Neural cell (in vitro differentiated cells): ENCODE measurements around the gene C2CD4B. TPM values are rescaled to one million over a fixed set of nuclear protein-coding genes. Genes with fewer than 3 reads are reported as not detected.

ENCODE experiments used
- H2AFZ ChIP-seq: fragments of 200-600, 300-800 bp; sonication (generic), shearing (Covaris generic); 2 replicates; pipeline ENCODE4 v1.6.0; 2014; ENCODE audit warnings: low read depth, mild to moderate bottlenecking, antibody characterized with exemption, low read length, moderate library complexity
- H3F3A ChIP-seq: fragments of 200-600 bp; shearing (Covaris generic); 2 replicates; pipeline ENCODE4 v1.6.1; 2016; ENCODE audit warnings: mild to moderate bottlenecking, moderate library complexity, mixed read lengths, antibody characterized with exemption, low read length; ENCODE audit not compliant: insufficient read depth, poor library complexity, severe bottlenecking
- H3K27ac ChIP-seq: fragments of 200-600, 300-800 bp; sonication (generic), shearing (Covaris generic); 2 replicates; pipeline ENCODE4 v1.5.1; 2014; ENCODE audit warnings: mild to moderate bottlenecking, low read length, moderate library complexity
- H3K27me3 ChIP-seq: fragments of 300-800, 200-600 bp; sonication (generic), shearing (Covaris generic); 2 replicates; pipeline ENCODE4 v1.6.0; 2014; ENCODE audit warnings: mild to moderate bottlenecking, low read depth, low read length, moderate library complexity; ENCODE audit not compliant: insufficient read depth
- H3K36me3 ChIP-seq: fragments of 300-800, 200-600 bp; sonication (generic), shearing (Covaris generic); 2 replicates; pipeline ENCODE4 v1.5.1; 2014; ENCODE audit warnings: mild to moderate bottlenecking, antibody characterized with exemption, low read length, moderate library complexity; ENCODE audit not compliant: insufficient read depth
- H3K4me2 ChIP-seq: fragments of 300-800, 200-600 bp; sonication (generic), shearing (Covaris generic); 2 replicates; pipeline ENCODE4 v1.6.0; 2014; ENCODE audit warnings: mild to moderate bottlenecking, low read length
- H3K4me3 ChIP-seq: fragments of 300-800, 200-600 bp; sonication (generic), shearing (Covaris generic); 2 replicates; pipeline ENCODE4 v1.5.1; 2014; ENCODE audit warnings: mild to moderate bottlenecking, low read length, moderate library complexity
- H3K79me2 ChIP-seq: fragments of 200-600 bp; shearing (Covaris generic); replicated peaks from 2 replicates; pipeline ENCODE4 v1.6.0; 2014; ENCODE audit warnings: mild to moderate bottlenecking, low read length, moderate library complexity; ENCODE audit not compliant: insufficient read depth
- H3K9ac ChIP-seq: fragments of 300-800, 200-600 bp; sonication (generic), shearing (Covaris generic); 2 replicates; pipeline ENCODE4 v1.6.1; 2016; ENCODE audit warnings: mild to moderate bottlenecking, low read length, mixed read lengths
- H3K9me2 ChIP-seq: fragments of 200-600 bp; shearing (Covaris generic); 2 replicates; pipeline ENCODE4 v1.6.1; 2016; ENCODE audit warnings: mild to moderate bottlenecking, low read length, mixed read lengths; ENCODE audit not compliant: insufficient read depth
- H3K9me3 ChIP-seq: fragments of 200-600, 300-800 bp; sonication (generic), shearing (Covaris generic); 2 replicates; pipeline ENCODE4 v1.6.1; 2016; ENCODE audit warnings: mild to moderate bottlenecking, mixed run types, low read length, moderate library complexity, mixed read lengths
- H4K20me1 ChIP-seq: fragments of 200-600 bp; shearing (Covaris generic); 2 replicates; pipeline ENCODE4 v1.6.1; 2016; ENCODE audit warnings: mild to moderate bottlenecking, mixed run types; ENCODE audit not compliant: insufficient read depth
- CTCF ChIP-seq: fragments of 450-650 bp; IDR thresholded peaks from 2 replicates; pipeline ENCODE4 v1.5.1; 2014; ENCODE audit warnings: antibody characterized with exemption, mild to moderate bottlenecking, moderate library complexity; ENCODE audit not compliant: poor library complexity, severe bottlenecking
- EP300 ChIP-seq: fragments of 450-650 bp; conservative IDR thresholded peaks from 2 replicates; pipeline ENCODE4 v1.6.1; 2014; ENCODE audit warnings: antibody characterized with exemption, mild to moderate bottlenecking, moderate library complexity; ENCODE audit not compliant: poor library complexity, severe bottlenecking
- EZH2 ChIP-seq: fragments of 200-600, 300-800 bp; shearing (Covaris generic), sonication (generic); IDR thresholded peaks from 2 replicates; pipeline ENCODE4 v1.6.1; 2014; ENCODE audit warnings: antibody characterized with exemption, low read length, borderline replicate concordance, mild to moderate bottlenecking; ENCODE audit not compliant: insufficient read depth, poor library complexity, severe bottlenecking
- MXI1 ChIP-seq: fragments of 450-650 bp; conservative IDR thresholded peaks from 2 replicates; pipeline ENCODE4 v1.6.1; 2014; ENCODE audit warnings: antibody characterized with exemption, mild to moderate bottlenecking; ENCODE audit not compliant: poor library complexity, severe bottlenecking
- POLR2AphosphoS5 ChIP-seq: IDR thresholded peaks from 2 replicates; pipeline ENCODE4 v1.6.1; 2012
- RAD21 ChIP-seq: fragments of 450-650 bp; conservative IDR thresholded peaks from 2 replicates; pipeline ENCODE4 v1.6.1; 2014; ENCODE audit warnings: antibody characterized with exemption, mild to moderate bottlenecking, moderate library complexity
- REST ChIP-seq: IDR thresholded peaks from 2 replicates; pipeline ENCODE4 v1.6.1; 2012; ENCODE audit warnings: borderline replicate concordance
- SMC3 ChIP-seq: fragments of 450-650 bp; conservative IDR thresholded peaks from 2 replicates; pipeline ENCODE4 v1.6.1; 2014; ENCODE audit warnings: antibody characterized with exemption, mild to moderate bottlenecking, moderate library complexity; ENCODE audit not compliant: poor library complexity
- TAF1 ChIP-seq: IDR thresholded peaks from 2 replicates; pipeline ENCODE4 v1.6.1; 2012; ENCODE audit warnings: low read depth
- polyA plus RNA-seq: library from polyadenylated mRNA; depleted of rRNA; stranded (reverse); fragments of >200 nt; gene quantifications from 2 replicates; pipeline ENCODE4 v1.2.3, GENCODE V29; 2014

The C2CD4B gene
- polyA plus RNA-seq, 1 donor from 2014 or later = not detected

GRCh38 chr15:62208367-62208766, 43.3 kb upstream of the C2CD4B start:
- Histone ChIP-seq H3K79me2 (no peaks in the 10 kb centered on the region), H4K20me1 (no peaks in the 10 kb centered on the region), H3K4me2 (no peak overlapping the region), H2AFZ (no peak overlapping the region), H3K27me3 (no peaks in the 10 kb centered on the region), H3K36me3 (no peaks in the 10 kb centered on the region), H3K9me2 (no peaks in the 10 kb centered on the region), H3K9me3 (peaks cover 4% of the 10 kb centered on the region), H3F3A (no peaks in the 10 kb centered on the region), H3K9ac (no peak overlapping the region), H3K4me3 (no peak overlapping the region), H3K27ac (no peak overlapping the region)
- no peak for TF ChIP-seq CTCF
- TF ChIP-seq MXI1 = no peak
- no peak for TF ChIP-seq RAD21
- no peak for TF ChIP-seq SMC3
- no peak for TF ChIP-seq TAF1
- TF ChIP-seq EZH2 = no peak
- no peak for TF ChIP-seq EP300
- TF ChIP-seq POLR2AphosphoS5 = no peak
- TF ChIP-seq REST = no peak

- H3K27ac ChIP-seq = no peak overlapping the region
- H4K20me1 ChIP-seq = no peaks in the 10 kb centered on the region
- H3K27me3 ChIP-seq = no peaks in the 10 kb centered on the region
- H3K79me2 ChIP-seq = no peaks in the 10 kb centered on the region
- H3K4me2 ChIP-seq = no peak overlapping the region
- H3K9me3 ChIP-seq = no peaks in the 10 kb centered on the region
- H3F3A ChIP-seq = no peaks in the 10 kb centered on the region
- H3K4me3 ChIP-seq = no peak overlapping the region
- no peaks in the 10 kb centered on the region for H3K9me2 ChIP-seq
- TF ChIP-seq RAD21 (no peak), SMC3 (no peak), CTCF (no peak), MXI1 (no peak), EP300 (no peak), POLR2AphosphoS5 (no peak)
- H3K9ac ChIP-seq = no peak overlapping the region
- H2AFZ ChIP-seq = no peak overlapping the region
- H3K36me3 ChIP-seq = no peaks in the 10 kb centered on the region
Measured at GRCh38 chr15:62190675-62191074, 25.6 kb upstream of the C2CD4B start.
